ENCODE measurements around the gene MRM1. TPM values are rescaled to one million over a fixed set of nuclear protein-coding genes. Genes with fewer than 3 reads are reported as not detected.

MRM1 gene
- total RNA-seq, 2 donors from 2014 or later = 3.7 to 6.3 TPM

GRCh38 chr17:36616061-36617029 is 15.0 kb downstream of the MRM1 start:
- TF ChIP-seq, protein P1, sequence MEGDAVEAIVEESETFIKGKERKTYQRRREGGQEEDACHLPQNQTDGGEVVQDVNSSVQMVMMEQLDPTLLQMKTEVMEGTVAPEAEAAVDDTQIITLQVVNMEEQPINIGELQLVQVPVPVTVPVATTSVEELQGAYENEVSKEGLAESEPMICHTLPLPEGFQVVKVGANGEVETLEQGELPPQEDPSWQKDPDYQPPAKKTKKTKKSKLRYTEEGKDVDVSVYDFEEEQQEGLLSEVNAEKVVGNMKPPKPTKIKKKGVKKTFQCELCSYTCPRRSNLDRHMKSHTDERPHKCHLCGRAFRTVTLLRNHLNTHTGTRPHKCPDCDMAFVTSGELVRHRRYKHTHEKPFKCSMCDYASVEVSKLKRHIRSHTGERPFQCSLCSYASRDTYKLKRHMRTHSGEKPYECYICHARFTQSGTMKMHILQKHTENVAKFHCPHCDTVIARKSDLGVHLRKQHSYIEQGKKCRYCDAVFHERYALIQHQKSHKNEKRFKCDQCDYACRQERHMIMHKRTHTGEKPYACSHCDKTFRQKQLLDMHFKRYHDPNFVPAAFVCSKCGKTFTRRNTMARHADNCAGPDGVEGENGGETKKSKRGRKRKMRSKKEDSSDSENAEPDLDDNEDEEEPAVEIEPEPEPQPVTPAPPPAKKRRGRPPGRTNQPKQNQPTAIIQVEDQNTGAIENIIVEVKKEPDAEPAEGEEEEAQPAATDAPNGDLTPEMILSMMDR (IDR thresholded peaks at IDR 0.05) = no peak
- Histone ChIP-seq H3K36me3 (no peaks in the 10 kb centered on the region), H3K27me3 (no peaks in the 10 kb centered on the region), H3K4me3 (no peak overlapping the region), H3K27ac (no peak overlapping the region), H3K4me1 (no peaks in the 10 kb centered on the region), H3K9me3 (no peaks in the 10 kb centered on the region)
- DNase-seq (ENCODE audit: low spot score) = no peak

- Histone ChIP-seq H3K27me3 (no peaks in the 10 kb centered on the region), H3K36me3 (no peaks in the 10 kb centered on the region), H3K4me3 (no peak overlapping the region), H3K9me3 (no peaks in the 10 kb centered on the region), H3K4me1 (no peaks in the 10 kb centered on the region), H3K27ac (no peak overlapping the region)
- TF ChIP-seq, protein P1 (IDR thresholded peaks at IDR 0.05) = no peak
- no peak for DNase-seq (ENCODE audit: low spot score)
Observed at GRCh38 chr17:36617773-36618172, 16.4 kb downstream of the MRM1 start.

DNA sequence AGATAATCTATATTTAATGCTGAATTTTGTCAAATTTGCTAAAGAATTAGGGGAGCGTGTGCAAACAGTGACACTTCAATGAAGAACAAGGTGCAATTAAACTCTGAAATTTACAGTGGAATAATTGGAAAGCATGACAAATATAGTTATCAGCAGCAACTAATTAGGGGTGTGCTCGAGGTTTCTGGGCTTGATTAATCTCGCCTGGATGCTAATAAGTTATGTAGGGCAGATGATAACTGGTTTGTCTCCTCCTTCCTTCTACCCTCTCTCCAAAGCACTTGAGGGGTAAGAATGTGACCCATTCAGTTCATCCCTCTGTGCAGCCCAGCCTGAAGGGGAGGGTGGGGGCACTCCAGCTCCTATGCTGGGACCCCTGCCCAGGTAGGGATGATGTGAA is 21.9 kb downstream of the MRM1 start:
- H3K4me1 ChIP-seq = no peaks in the 10 kb centered on the region
- H3K27ac ChIP-seq = no peak overlapping the region
- TF ChIP-seq, protein P1 (IDR thresholded peaks at IDR 0.05) = no peak
- no peak overlapping the region for H3K4me3 ChIP-seq
- no peaks in the 10 kb centered on the region for H3K36me3 ChIP-seq
- H3K9me3 ChIP-seq = no peaks in the 10 kb centered on the region
- DNase-seq (ENCODE audit: low spot score) = no peak
- no peaks in the 10 kb centered on the region for H3K27me3 ChIP-seq

- H3K27me3 ChIP-seq = no peaks in the 10 kb centered on the region
- TF ChIP-seq, protein P1 (IDR thresholded peaks at IDR 0.05) = no peak
- H3K9me3 ChIP-seq = no peaks in the 10 kb centered on the region
- H3K4me1 ChIP-seq = peaks cover 0 to 6% of the 10 kb centered on the region in 2 donors
- H3K36me3 ChIP-seq = no peaks in the 10 kb centered on the region
- DNase-seq (ENCODE audit: low spot score) = no peak
- no peak overlapping the region for H3K4me3 ChIP-seq
- no peak overlapping the region for H3K27ac ChIP-seq
Observed at GRCh38 chr17:36625188-36625587, 23.8 kb downstream of the MRM1 start.

GRCh38 chr17:36627101-36627500 is 25.7 kb downstream of the MRM1 start:
- H3K27me3 ChIP-seq = no peaks in the 10 kb centered on the region
- TF ChIP-seq, protein P1 (IDR thresholded peaks at IDR 0.05) = no peak
- H3K27ac ChIP-seq = no peak overlapping the region
- no peaks in the 10 kb centered on the region for H3K36me3 ChIP-seq
- no peak overlapping the region for H3K4me3 ChIP-seq
- peaks cover 0 to 6% of the 10 kb centered on the region in 2 donors for H3K4me1 ChIP-seq
- no peak for DNase-seq (ENCODE audit: low spot score)
- H3K9me3 ChIP-seq = no peaks in the 10 kb centered on the region
